ENCODE measurements around the gene N4BP3.
A peak's percentile ranks its signal among the peaks of the same experiment; 100 is the strongest.

N4BP3 gene, protein sequence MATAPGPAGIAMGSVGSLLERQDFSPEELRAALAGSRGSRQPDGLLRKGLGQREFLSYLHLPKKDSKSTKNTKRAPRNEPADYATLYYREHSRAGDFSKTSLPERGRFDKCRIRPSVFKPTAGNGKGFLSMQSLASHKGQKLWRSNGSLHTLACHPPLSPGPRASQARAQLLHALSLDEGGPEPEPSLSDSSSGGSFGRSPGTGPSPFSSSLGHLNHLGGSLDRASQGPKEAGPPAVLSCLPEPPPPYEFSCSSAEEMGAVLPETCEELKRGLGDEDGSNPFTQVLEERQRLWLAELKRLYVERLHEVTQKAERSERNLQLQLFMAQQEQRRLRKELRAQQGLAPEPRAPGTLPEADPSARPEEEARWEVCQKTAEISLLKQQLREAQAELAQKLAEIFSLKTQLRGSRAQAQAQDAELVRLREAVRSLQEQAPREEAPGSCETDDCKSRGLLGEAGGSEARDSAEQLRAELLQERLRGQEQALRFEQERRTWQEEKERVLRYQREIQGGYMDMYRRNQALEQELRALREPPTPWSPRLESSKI

DNA sequence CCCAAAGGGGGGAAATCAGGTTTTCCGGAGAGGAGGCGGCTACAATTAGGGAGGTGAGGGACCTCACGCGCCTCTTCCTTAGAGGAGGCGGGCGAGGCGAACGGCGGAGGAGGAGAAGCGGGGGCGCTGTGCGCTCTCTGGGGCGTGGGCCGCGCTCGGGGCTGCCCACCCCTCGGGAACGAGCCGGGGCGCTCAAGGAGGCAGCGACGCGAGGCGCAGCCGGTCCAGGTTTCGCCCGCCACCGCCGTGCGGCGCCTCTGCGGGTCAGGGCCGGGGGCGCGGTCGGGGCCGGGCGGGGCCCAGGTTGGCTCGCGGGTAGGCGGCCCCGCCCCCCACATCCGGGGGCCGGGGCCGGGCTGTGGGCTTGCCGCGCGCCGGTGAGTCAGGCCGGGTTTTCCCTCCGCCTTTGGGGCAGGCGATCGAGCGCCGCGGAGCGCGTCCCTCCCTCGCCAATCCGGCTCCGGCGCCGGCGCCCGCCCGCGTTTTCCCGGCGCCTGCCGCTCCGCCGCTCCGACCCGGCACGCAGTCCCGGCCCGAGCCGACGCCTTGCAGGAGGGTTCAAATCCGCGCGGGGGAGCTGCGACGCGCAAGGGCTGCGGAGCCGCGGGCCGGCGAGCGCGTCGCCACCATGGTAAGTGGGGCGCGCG, at the start of gene N4BP3:
TSS of gene N4BP3 (plus strand) at position 392 of the 647 bp plus-strand sequence. CDS start 6,052 bp downstream, outside the sequence.
- no peak for DNase-seq (ENCODE audit: low read depth, low spot score)
- TF ChIP-seq CTCF (IDR thresholded peaks at IDR 0.05; ENCODE audit: insufficient read depth, low read length, missing control alignments): no peak
- ChIA-PET POLR2A (no interaction called here), CTCF (no interaction called here)
- peak within 1 kb of the TSS; percentile 25 for H3K4me3 ChIP-seq (ENCODE audit: low read depth, low read length)

DNA sequence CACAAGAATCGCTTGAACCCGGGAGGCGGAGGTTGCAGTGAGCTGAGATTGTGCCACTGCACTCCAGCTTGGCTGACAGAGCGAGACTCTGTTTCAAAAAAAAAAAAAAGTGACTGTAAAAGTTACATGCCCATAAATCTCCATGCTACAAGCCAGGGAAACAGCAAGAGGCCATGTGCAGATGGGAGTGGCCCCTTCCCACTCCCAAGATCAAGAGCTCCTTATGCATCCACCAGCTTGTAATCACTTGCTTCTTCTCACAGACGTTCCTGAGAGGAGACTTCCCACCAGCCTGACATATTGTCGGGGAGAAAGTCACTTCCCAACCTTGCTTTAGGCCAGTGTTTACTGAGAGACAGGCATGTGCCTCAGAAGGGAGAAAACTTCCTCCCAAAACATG, 45.6 kb upstream of the N4BP3 start:
- H3K4me3 ChIP-seq (ENCODE audit: low read depth, low read length): no peak overlapping the region
- no peak for DNase-seq (ENCODE audit: low read depth, low spot score)
- ChIA-PET CTCF (no interaction called here), POLR2A (no interaction called here)
- no peak for TF ChIP-seq CTCF (IDR thresholded peaks at IDR 0.05; ENCODE audit: insufficient read depth, low read length, missing control alignments)

GRCh38 chr5:178068293-178068692, 45.0 kb upstream of the N4BP3 start:
- CTCF ChIA-PET: no interaction called here
- TF ChIP-seq CTCF (IDR thresholded peaks at IDR 0.05; ENCODE audit: insufficient read depth, low read length, missing control alignments): no peak
- no peak overlapping the region for H3K4me3 ChIP-seq (ENCODE audit: low read depth, low read length)
- POLR2A ChIA-PET: no interaction called here
- no peak for DNase-seq (ENCODE audit: low read depth, low spot score)

DNA sequence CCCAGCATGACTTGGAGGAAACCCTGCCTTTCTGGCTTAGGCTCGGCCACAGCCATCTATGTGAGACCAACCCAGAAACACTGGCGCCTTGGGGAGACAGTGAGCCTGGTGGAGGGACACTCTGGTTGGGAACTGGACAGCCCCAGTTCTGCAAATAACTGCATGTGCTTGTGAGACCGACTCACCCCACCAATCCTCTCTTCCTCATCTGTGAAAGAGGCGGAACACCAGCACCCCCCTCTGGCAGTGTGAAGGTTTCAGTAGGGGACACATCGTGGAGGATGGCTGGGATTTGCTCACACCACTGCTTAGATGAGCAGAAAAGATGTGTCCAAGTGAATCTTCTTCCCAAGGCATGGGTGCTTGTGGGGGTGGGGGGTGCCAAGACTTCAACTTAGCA, 43.4 kb upstream of the N4BP3 start:
- no peak for DNase-seq (ENCODE audit: low read depth, low spot score)
- ChIA-PET POLR2A (no interaction called here), CTCF (no interaction called here)
- no peak overlapping the region for H3K4me3 ChIP-seq (ENCODE audit: low read depth, low read length)
- TF ChIP-seq CTCF (IDR thresholded peaks at IDR 0.05; ENCODE audit: insufficient read depth, low read length, missing control alignments): peak; percentile 29

- no peak for TF ChIP-seq CTCF (IDR thresholded peaks at IDR 0.05; ENCODE audit: insufficient read depth, low read length, missing control alignments)
- no peak for DNase-seq (ENCODE audit: low read depth, low spot score)
- ChIA-PET CTCF (interaction anchor here (1.0 to 1.5 kb wide), 3 partner anchors 8 to 13 kb away, joined by 3 to 6 read pairs (median 4); no protein-coding TSS in a partner anchor), POLR2A (no interaction called here)
- H3K4me3 ChIP-seq (ENCODE audit: low read depth, low read length): no peak overlapping the region
Measured at GRCh38 chr5:178071108-178071507, 42.2 kb upstream of the N4BP3 start.

GRCh38 chr5:178072749-178073148, 40.6 kb upstream of the N4BP3 start:
- ChIA-PET CTCF (interaction anchor here (1.3 kb wide), 2 partner anchors 10 to 88 kb away, joined by 3 to 6 read pairs; no protein-coding TSS in a partner anchor), POLR2A (no interaction called here)
- TF ChIP-seq CTCF (IDR thresholded peaks at IDR 0.05; ENCODE audit: insufficient read depth, low read length, missing control alignments): no peak
- no peak overlapping the region for H3K4me3 ChIP-seq (ENCODE audit: low read depth, low read length)
- DNase-seq (ENCODE audit: low read depth, low spot score): no peak

Data from AG04449 (cell line).